ENCODE measurements around the gene ARHGAP31.

DNA sequence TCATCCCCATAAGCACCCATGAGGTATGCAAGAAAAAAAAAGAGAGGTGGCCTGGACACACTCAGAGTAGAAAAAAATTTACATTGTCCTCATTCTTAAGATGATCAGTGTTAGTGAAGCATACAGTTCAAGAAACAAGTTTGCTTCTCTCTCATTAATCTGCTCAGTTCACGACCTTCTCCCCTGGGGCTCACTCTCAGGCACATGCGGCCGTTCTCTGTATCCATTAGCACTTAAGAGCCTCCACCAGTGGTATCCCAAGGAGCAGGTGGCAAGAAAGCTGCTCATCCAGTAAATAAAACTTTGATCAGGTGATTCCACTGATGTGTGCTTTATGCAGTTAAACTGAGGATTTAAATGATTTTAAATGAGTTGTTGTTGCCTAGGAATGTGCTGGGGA is 57.4 kb downstream of the ARHGAP31 start:
- TF ChIP-seq, protein P1, sequence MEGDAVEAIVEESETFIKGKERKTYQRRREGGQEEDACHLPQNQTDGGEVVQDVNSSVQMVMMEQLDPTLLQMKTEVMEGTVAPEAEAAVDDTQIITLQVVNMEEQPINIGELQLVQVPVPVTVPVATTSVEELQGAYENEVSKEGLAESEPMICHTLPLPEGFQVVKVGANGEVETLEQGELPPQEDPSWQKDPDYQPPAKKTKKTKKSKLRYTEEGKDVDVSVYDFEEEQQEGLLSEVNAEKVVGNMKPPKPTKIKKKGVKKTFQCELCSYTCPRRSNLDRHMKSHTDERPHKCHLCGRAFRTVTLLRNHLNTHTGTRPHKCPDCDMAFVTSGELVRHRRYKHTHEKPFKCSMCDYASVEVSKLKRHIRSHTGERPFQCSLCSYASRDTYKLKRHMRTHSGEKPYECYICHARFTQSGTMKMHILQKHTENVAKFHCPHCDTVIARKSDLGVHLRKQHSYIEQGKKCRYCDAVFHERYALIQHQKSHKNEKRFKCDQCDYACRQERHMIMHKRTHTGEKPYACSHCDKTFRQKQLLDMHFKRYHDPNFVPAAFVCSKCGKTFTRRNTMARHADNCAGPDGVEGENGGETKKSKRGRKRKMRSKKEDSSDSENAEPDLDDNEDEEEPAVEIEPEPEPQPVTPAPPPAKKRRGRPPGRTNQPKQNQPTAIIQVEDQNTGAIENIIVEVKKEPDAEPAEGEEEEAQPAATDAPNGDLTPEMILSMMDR (IDR thresholded peaks at IDR 0.05; ENCODE audit: low read length), result no peak
- TF ChIP-seq EZH2 (IDR thresholded peaks at IDR 0.05; ENCODE audit: borderline replicate concordance, low read length), result no peak
